ENCODE results near the gene CCDC102B.
"Not testable (repeated sequence)": the region's sequence is repeated elsewhere in the genome, so short reads cannot be mapped to it uniquely, and the experiment has no call there.

Gene CCDC102B

GRCh38 chr18:68830256-68831045, 32.6 kb downstream of the CCDC102B start:
- no peak for DNase-seq

GRCh38 chr18:68833756-68834155, 35.9 kb downstream of the CCDC102B start:
- DNase-seq: no peak

- DNase-seq: no peak
Measured at GRCh38 chr18:68837665-68838451, 40.0 kb downstream of the CCDC102B start.

- DNase-seq: no peak
Measured at GRCh38 chr18:68839701-68840100, 41.8 kb downstream of the CCDC102B start.

- no peak for DNase-seq
Measured at GRCh38 chr18:68840554-68841263, 42.8 kb downstream of the CCDC102B start.

- DNase-seq: no peak
Measured at GRCh38 chr18:68841301-68841700, 43.4 kb downstream of the CCDC102B start.

- no peak for DNase-seq
Measured at GRCh38 chr18:68842951-68843350, 45.1 kb downstream of the CCDC102B start.

GRCh38 chr18:68843473-68844089, 45.7 kb downstream of the CCDC102B start:
- DNase-seq: no peak

GRCh38 chr18:68847219-68847837, 49.4 kb downstream of the CCDC102B start:
- DNase-seq: peak in 1 of 2 donors; percentile 22

- no peak for DNase-seq
Measured at GRCh38 chr18:68848242-68848641, 50.4 kb downstream of the CCDC102B start.

GRCh38 chr18:68854786-68855391, 57.0 kb downstream of the CCDC102B start:
- no peak for DNase-seq

GRCh38 chr18:68855491-68855890, 57.6 kb downstream of the CCDC102B start:
- no peak for DNase-seq

- no peak for DNase-seq
Measured at GRCh38 chr18:68861365-68861764, 63.5 kb downstream of the CCDC102B start.

GRCh38 chr18:68865021-68865420, 67.1 kb downstream of the CCDC102B start:
- DNase-seq: no peak

GRCh38 chr18:68865503-68865902, 67.6 kb downstream of the CCDC102B start:
- DNase-seq: no peak

- DNase-seq: no peak
Measured at GRCh38 chr18:68873003-68873402, 75.1 kb downstream of the CCDC102B start.

GRCh38 chr18:68874361-68874760, 76.5 kb downstream of the CCDC102B start:
- DNase-seq: no peak

- not testable (repeated sequence) for DNase-seq
Measured at GRCh38 chr18:68879947-68880346, 82.1 kb downstream of the CCDC102B start.

GRCh38 chr18:68887410-68887809, 89.5 kb downstream of the CCDC102B start:
- no peak for DNase-seq

GRCh38 chr18:68893354-68893753, 95.5 kb downstream of the CCDC102B start:
- no peak for DNase-seq

GRCh38 chr18:68897286-68897685, 99.4 kb downstream of the CCDC102B start:
- DNase-seq: no peak

GRCh38 chr18:68909579-68909978, 111.7 kb downstream of the CCDC102B start:
- DNase-seq: no peak

All from hippocampal formation (tissue), 2 donors.